SJCRH30 (cell line): Measurements from ENCODE around the gene TMA16. TPM values are rescaled to one million over a fixed set of nuclear protein-coding genes. Genes with fewer than 3 reads are reported as not detected.
"Not testable (repeated sequence)": the region's sequence is repeated elsewhere in the genome, so short reads cannot be mapped to it uniquely, and the experiment has no call there.

Experiments
- DNase-seq, 2 experiments: peaks; one replicate each; pipeline ENCODE4 v3.0.0-alpha.2; 2015 to 2020
- H3K27ac ChIP-seq: fragments of 250-450 bp; sonication (Bioruptor Pico); 2 replicates; pipeline ENCODE4 v1.5.1; 2020; ENCODE audit warnings: mild to moderate bottlenecking, moderate library complexity
- H3K27me3 ChIP-seq: fragments of 250-450 bp; sonication (Bioruptor Pico); 2 replicates; pipeline ENCODE4 v1.5.1; 2020; ENCODE audit warnings: mild to moderate bottlenecking, moderate library complexity
- H3K36me3 ChIP-seq: fragments of 250-450 bp; sonication (Bioruptor Pico); 2 replicates; pipeline ENCODE4 v1.5.1; 2020; ENCODE audit warnings: mild to moderate bottlenecking, moderate library complexity
- H3K4me1 ChIP-seq: fragments of 250-450 bp; sonication (Bioruptor Pico); 2 replicates; pipeline ENCODE4 v1.5.1; 2020; ENCODE audit warnings: mild to moderate bottlenecking, moderate library complexity
- H3K4me3 ChIP-seq: fragments of 250-450 bp; sonication (Bioruptor Pico); 2 replicates; pipeline ENCODE4 v1.5.1; 2020; ENCODE audit warnings: mild to moderate bottlenecking, moderate library complexity
- H3K9me3 ChIP-seq: fragments of 250-450 bp; sonication (Bioruptor Pico); replicated peaks from 2 replicates; pipeline ENCODE4 v1.5.1; 2020; ENCODE audit warnings: mild to moderate bottlenecking, moderate library complexity
- total RNA-seq: library from RNA; depleted of rRNA; stranded (reverse); fragments of >200 nt; shearing (Covaris generic); gene quantifications from 2 replicates; pipeline ENCODE4 v1.2.3, GENCODE V29; 2014

Gene TMA16
- total RNA-seq, 1 experiment from 2014 or later, result 41.1 TPM

DNA sequence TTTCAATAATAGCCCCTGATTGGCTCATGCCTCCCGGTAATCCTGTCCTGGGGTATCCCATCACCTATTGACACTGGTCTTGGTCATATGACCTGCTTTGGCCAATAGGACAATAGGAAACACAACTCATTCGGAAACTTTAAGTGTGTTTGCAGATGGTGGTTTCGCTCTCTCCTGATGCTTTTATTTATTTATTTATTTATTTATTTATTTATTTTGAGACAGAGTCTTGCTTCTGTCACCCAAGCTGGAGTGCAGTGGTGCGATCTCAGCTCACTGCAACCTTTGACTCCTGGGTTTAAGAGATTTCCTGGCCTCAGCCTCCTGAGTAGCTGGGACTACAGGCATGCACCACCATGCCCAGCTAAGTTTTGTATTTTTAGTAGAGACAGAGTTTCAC, 44.3 kb downstream of the TMA16 start:
- H3K4me1 ChIP-seq, result peaks cover 29% of the 10 kb centered on the region
- not testable (repeated sequence) for H3K4me3 ChIP-seq, H3K36me3 ChIP-seq, H3K27ac ChIP-seq, H3K9me3 ChIP-seq, DNase-seq, H3K27me3 ChIP-seq

DNA sequence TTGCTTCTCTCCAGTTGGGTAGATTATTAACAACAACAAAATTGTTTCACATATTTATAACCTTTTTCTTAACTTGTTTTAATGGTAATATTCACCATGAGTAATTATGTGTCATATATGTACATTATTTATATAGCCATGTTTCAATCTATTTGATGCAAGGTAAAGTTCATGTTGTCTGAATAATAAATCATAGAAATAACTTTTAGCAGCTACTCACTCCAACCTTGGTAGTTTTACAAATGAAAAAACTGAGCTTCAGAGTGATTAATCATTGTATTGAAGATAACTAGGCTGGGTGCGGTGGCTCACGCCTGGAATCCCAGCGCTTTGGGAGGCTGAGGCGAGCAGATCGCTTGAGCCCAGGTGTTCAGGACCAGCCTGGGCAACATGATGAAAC, 46.0 kb downstream of the TMA16 start:
- no peaks in the 10 kb centered on the region for H3K9me3 ChIP-seq

DNA sequence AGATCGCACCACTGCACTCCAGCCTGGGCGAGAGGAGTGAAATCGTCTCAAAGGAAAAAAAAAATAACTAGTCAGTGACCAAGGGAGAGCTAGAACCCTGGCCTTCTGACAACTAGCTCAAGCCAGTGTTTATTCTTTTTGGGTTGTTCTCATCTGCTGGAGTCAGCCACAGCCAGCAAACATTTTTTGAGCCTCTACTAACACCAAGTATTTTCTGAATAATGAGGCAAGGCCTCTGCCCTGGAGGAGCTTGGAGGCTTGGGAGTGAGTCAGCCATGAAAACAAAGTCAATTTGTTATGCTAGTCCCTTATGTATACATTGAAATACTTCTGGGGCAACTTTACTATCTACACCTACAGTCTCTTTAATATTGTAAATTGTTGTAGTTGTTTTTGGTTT, 46.5 kb downstream of the TMA16 start:
- Histone ChIP-seq H3K4me1 (peaks cover 32% of the 10 kb centered on the region), H3K27ac (peak overlapping the region; percentile 87), H3K4me3 (no peak overlapping the region), H3K27me3 (no peaks in the 10 kb centered on the region), H3K36me3 (no peaks in the 10 kb centered on the region), H3K9me3 (no peaks in the 10 kb centered on the region)
- DNase-seq, result peak; percentile 56 to 61

More for the DNA sequence above, 46.0 kb downstream of the TMA16 start:
- DNase-seq, result no peak
- H3K4me3 ChIP-seq, result no peak overlapping the region
- H3K4me1 ChIP-seq, result peaks cover 32% of the 10 kb centered on the region
- no peaks in the 10 kb centered on the region for H3K27me3 ChIP-seq
- peak overlapping the region; percentile 87 for H3K27ac ChIP-seq
- no peaks in the 10 kb centered on the region for H3K36me3 ChIP-seq

DNA sequence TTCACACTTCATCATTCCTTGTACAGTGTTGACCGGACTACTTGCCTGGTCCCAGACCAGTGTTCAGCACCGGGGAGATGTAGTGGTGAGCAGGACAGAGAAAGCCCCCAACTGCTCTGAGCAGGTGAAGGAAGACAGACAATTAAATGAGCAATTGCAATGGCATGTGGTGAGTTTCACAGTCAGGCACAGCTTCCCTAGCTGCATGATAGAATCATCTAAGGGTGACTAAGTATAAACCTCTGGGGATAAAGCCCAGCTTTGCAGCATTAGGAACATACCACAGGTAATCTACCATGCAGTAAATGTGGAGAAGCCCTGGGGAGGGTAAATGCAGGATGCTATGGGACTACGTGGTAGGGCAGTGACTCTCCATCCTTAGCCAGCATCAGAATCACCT, 47.8 kb downstream of the TMA16 start:
- peak overlapping the region; percentile 87 for H3K27ac ChIP-seq

DNA sequence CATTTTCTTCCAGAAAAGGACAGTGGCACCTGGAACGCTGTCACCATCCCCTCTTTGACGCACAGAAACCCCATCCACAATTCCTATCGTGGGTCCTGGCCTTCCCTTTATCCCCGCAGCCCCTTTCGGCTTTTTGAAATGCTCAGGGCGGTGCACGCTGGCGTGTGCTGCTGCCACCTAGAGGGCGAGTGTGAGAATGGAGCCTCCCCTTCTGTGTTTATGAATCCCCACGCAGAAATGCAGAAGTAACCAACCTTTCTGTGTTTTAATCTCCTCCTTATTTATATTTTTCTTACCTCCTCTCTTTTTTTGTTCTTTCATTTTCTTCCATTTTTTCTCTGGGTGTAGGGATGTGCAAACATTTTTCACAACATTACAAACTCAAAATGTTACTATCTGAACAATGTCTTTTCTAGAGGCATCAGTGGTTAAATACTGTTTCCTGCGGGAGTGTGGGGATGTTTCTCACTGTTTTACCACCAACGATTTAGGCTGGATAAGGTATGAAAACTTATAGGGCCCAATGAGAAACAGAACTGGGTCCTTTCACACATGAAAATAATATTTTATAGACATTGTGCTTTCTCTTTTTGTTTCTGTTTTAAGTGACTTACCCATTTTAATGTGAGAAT, 50.0 kb downstream of the TMA16 start:
- Histone ChIP-seq H3K27ac (no peak overlapping the region), H3K36me3 (no peaks in the 10 kb centered on the region), H3K4me1 (peaks cover 32% of the 10 kb centered on the region), H3K27me3 (no peaks in the 10 kb centered on the region), H3K4me3 (no peak overlapping the region), H3K9me3 (no peaks in the 10 kb centered on the region)
- DNase-seq, result peak; percentile 56 to 78

More for the DNA sequence above, 47.8 kb downstream of the TMA16 start:
- Histone ChIP-seq H3K27me3 (no peaks in the 10 kb centered on the region), H3K9me3 (no peaks in the 10 kb centered on the region), H3K4me1 (peaks cover 32% of the 10 kb centered on the region), H3K4me3 (no peak overlapping the region), H3K36me3 (no peaks in the 10 kb centered on the region)
- peak; percentile 37 to 40 for DNase-seq

DNA sequence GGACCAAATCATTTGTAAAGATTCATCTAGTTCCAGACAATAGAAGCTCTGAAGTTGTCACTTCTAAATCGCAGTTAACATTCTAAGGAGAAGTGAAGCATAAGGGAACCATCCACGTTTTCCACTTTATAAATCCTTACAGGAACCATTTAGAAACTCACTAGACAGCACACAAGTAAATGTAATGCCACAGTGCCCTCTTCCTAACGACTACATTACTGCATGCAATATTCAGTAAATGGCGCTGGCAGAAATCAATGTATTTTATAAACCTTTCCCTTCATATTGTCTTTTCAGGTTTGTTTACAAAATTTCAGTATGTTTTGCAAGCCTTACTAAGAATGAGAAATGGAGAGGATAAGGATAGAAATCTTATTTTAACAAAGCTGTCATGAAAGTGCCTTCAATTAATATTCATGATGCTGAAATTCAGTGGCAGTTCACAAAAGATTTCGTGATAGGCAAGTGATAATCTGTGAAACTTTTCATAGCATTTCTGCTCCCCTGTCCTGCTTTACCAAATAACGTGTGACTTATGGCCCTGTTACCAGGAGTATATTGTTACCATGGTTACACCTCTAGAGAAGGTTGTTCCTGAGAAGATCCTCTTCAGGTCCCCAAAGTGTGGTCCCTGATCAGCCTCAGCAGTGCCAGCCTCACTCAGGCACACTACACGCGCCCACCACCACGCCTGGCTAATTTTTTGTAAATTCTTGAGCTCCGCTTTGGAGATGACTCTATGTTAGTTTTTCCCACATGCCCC, 54.2 kb downstream of the TMA16 start:
- H3K4me1 ChIP-seq, result peaks cover 10% of the 10 kb centered on the region
- no peaks in the 10 kb centered on the region for H3K9me3 ChIP-seq
- H3K27ac ChIP-seq, result no peak overlapping the region
- no peak overlapping the region for H3K4me3 ChIP-seq
- no peaks in the 10 kb centered on the region for H3K36me3 ChIP-seq
- DNase-seq, result peak; percentile 8 to 59
- no peaks in the 10 kb centered on the region for H3K27me3 ChIP-seq

DNA sequence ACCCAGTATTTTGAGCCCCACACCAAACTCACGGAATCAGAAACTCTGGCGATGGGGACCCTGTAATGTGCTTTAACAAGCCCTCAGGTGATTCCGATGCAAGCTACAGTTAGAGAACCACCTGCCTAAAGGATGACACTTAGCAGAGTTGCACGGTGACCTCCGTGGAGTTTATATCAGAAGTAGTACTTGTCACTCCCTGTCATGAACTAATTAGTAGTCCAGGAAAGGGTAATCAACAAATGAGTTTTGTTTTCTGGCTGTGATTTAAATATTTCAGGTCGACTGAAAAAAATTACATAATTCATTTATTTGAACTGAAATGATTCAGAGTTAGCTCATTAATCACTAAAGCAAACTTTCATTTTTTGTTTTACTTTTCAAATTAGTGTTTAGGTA, 56.4 kb downstream of the TMA16 start:
- Histone ChIP-seq H3K4me1 (peaks cover 6% of the 10 kb centered on the region), H3K4me3 (no peak overlapping the region), H3K27ac (no peak overlapping the region), H3K27me3 (no peaks in the 10 kb centered on the region), H3K36me3 (no peaks in the 10 kb centered on the region), H3K9me3 (no peaks in the 10 kb centered on the region)
- DNase-seq, result no peak

DNA sequence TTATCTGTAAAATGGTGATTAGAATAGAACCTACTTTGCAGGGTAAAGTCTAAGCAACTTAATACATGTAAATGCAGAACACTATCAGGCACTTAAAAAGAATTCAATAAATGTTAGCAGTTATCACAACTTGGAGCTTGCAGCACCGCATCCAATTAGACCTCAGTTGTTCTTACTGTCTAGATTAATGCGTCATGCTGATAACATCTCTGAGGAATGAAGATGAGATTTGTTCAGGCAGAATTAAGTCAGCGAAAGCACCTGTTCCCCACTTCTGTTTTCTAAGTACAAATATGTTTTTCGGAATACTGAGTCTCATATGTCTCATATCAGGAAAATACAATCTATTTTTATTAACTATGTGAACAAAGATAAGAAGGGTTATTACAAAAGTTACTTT, 58.7 kb downstream of the TMA16 start:
- Histone ChIP-seq H3K27me3 (no peaks in the 10 kb centered on the region), H3K4me3 (no peak overlapping the region), H3K36me3 (no peaks in the 10 kb centered on the region), H3K4me1 (peaks cover 6% of the 10 kb centered on the region), H3K9me3 (no peaks in the 10 kb centered on the region), H3K27ac (0 out of 2 replicates have a peak overlapping the region, but pooled peaks have one; percentile 10)
- DNase-seq, result peak; percentile 4 to 29

DNA sequence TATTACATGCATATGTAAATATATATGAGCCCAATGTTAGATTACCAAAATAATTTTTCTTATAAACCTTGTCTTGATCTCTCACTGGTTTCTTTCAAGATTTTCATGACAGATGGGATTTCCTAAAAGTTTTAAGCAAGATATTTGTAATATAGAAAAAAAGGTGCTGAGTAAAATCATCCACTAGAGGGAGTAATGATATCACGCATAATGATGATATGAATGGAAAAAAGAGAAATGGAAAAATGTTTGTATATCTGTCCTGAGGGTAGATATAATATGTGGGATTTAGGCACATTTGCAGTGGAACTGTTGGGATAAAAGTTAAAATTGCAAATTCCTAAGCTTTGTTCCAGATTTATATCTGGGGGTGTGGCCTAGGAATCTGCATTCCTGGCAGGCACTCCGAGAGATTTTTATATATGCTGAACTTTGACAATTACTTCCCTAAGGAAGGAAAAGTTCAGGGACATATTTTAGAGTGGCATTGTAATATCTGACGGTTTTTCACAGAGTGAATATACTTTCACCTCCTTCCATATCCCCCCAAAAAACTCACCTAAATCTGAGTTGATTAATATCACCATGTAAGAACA, 60.5 kb downstream of the TMA16 start:
- no peaks in the 10 kb centered on the region for H3K36me3 ChIP-seq
- peak in 1 of 2 experiments; percentile 35 for DNase-seq
- no peaks in the 10 kb centered on the region for H3K9me3 ChIP-seq
- peaks cover 6% of the 10 kb centered on the region for H3K4me1 ChIP-seq
- H3K4me3 ChIP-seq, result no peak overlapping the region
- H3K27ac ChIP-seq, result no peak overlapping the region
- no peaks in the 10 kb centered on the region for H3K27me3 ChIP-seq

DNA sequence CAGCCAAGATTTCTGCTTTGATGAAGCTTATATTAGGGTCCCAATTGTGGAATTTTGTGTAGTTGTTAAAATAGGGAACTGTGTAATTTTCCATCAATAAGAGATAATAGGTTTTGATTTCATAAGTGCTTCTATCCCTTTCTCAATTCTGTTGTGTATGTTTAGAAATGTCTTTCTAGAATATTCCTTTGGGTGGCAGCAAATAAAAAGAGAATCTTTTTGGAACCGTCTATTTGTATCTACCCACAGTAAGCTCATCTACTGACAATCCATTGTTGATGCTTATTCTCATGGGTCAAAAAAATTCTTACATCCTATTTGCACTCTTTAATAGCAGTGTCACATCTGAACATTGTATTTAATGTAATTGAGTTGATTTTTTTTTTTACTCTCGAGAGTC, 61.7 kb downstream of the TMA16 start:
- Histone ChIP-seq H3K36me3 (no peaks in the 10 kb centered on the region), H3K27me3 (no peaks in the 10 kb centered on the region), H3K4me3 (no peak overlapping the region), H3K27ac (no peak overlapping the region), H3K9me3 (no peaks in the 10 kb centered on the region), H3K4me1 (peaks cover 6% of the 10 kb centered on the region)
- no peak for DNase-seq

DNA sequence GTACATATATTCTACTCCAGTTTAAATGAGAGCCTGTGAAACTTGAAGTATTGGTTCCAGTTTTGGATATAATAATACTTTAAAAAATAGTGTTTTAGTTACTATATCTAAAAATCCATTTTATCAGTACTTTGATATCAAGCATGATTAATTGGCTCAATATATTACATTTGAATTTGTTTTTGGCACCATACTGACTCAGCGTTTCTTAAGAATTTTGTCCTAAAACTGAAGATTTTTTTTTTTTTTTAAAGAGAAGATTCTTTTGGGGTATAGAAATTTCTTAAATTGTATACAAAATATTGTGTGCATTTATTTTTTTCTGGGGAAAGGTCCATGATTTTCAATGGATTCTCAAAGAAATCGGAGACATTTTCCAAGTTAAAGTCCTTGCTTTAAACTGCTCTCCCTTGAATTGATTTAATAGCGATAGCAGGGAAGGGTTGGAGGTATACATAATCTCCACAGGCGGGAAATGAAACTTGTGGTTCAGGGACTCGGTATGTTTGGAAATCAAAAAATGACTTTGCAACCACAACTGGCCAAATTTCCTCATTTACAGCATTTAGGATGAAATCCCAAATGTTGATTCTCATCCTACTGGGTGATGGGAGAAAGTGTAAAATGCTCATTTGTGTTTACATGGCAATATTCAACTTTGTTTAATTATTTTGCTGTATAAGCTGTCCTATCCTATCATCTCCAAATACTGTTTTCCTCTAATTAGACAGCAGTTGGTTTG, 62.3 kb downstream of the TMA16 start:
- Histone ChIP-seq H3K36me3 (no peaks in the 10 kb centered on the region), H3K4me3 (no peak overlapping the region), H3K27ac (no peak overlapping the region), H3K27me3 (no peaks in the 10 kb centered on the region), H3K4me1 (peaks cover 6% of the 10 kb centered on the region), H3K9me3 (no peaks in the 10 kb centered on the region)
- DNase-seq, result no peak

DNA sequence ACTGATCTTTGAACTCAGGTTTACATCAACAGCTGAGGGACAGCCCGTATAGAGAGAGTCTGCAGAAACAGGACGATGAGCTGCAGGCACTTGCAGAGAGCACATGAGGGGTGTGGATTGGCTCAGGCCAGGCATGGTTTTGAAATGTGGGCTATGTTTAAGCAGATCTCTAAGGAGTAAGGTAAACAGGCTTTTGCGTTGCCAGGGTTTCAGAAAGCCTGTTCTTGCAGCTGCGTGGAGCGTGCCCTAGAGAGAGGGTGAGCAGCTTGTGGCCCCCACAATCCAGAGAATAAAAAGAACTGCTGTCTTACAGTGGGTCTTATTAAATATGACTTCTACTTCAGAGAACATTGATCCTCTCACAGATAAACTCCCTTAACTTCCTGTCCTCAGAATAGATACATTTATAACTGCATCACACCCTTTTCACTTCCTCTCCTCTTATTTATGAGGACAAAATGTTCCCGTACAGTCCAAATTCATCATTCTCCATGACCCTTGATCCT, 64.1 kb downstream of the TMA16 start:
- no peaks in the 10 kb centered on the region for H3K27me3 ChIP-seq
- no peak for DNase-seq
- no peak overlapping the region for H3K27ac ChIP-seq
- no peaks in the 10 kb centered on the region for H3K4me1 ChIP-seq
- H3K4me3 ChIP-seq, result no peak overlapping the region
- H3K36me3 ChIP-seq, result no peaks in the 10 kb centered on the region
- H3K9me3 ChIP-seq, result no peaks in the 10 kb centered on the region

DNA sequence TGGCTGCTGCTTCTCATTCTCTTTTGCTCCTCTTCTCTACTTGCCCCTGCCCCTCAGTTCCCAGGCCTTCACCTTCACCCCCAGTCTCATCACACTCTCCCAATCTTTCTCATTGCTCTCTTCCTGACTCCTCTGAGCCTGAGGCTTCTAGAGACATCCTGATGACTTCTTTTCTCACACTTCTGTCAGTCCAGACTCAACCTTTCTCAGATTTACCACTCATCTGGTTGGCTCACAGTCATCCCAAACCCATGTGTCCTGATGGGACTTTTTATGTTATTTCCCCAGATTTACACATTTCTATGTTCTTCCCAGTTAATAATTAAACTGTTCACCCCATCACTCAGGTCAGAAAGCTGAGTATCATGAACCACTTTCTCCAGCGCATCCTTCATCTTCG, 68.0 kb downstream of the TMA16 start:
- H3K27ac ChIP-seq, result no peak overlapping the region
- H3K9me3 ChIP-seq, result no peaks in the 10 kb centered on the region
- DNase-seq, result no peak
- H3K4me1 ChIP-seq, result no peaks in the 10 kb centered on the region
- H3K27me3 ChIP-seq, result no peaks in the 10 kb centered on the region
- no peak overlapping the region for H3K4me3 ChIP-seq
- no peaks in the 10 kb centered on the region for H3K36me3 ChIP-seq

DNA sequence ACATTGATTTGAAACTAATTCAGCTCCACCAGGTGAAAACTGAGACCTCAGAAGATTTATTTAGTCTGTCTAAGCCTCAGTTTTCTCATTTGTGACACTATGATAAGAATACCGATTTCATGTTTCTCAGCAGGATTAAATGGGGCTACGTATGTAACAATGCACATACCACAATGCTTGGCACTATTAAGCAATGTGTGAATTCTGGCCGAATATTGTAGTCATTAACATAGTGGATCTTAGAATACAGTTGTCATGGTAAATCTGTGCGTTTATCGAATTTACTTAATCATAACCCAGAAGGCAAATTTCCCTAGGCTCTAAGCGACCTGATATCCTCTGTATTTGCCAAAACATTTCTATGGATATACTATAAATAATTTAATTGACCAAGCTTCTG, 69.1 kb downstream of the TMA16 start:
- Histone ChIP-seq H3K9me3 (no peaks in the 10 kb centered on the region), H3K4me1 (no peaks in the 10 kb centered on the region), H3K27ac (no peak overlapping the region), H3K36me3 (no peaks in the 10 kb centered on the region), H3K4me3 (no peak overlapping the region), H3K27me3 (no peaks in the 10 kb centered on the region)
- DNase-seq, result no peak
